ENCODE data around the gene LBP.

- TF ChIP-seq POLR2AphosphoS5 (IDR thresholded peaks at IDR 0.05; ENCODE audit: low read depth, low read length) (no peak), POLR2A (IDR thresholded peaks at IDR 0.05; ENCODE audit: low read depth, low read length) (no peak), TAF1 (IDR thresholded peaks at IDR 0.05; ENCODE audit: borderline replicate concordance, low read depth, low read length) (no peak)
Measured at GRCh38 chr20:38342713-38343310, 3.5 kb upstream of the LBP start.
